22Rv1 (cell line): ENCODE data around the gene RNF223.
A peak's percentile ranks its signal among the peaks of the same experiment; 100 is the strongest.

Experiments
- H3K27ac ChIP-seq: fragments of 450-650 bp; 2 replicates; pipeline ENCODE4 v1.5.1; 2017
- CTCF ChIP-seq: fragments of 450-650 bp; IDR thresholded peaks from 2 replicates; pipeline ENCODE4 v1.5.1; 2017; ENCODE audit warnings: mild to moderate bottlenecking
- ZFX ChIP-seq: fragments of 450-650 bp; IDR thresholded peaks from 2 replicates; pipeline ENCODE4 v1.6.1; 2017; ENCODE audit warnings: antibody characterized with exemption, borderline replicate concordance

RNF223 gene

GRCh38 chr1:1071486-1072298, 2.4 kb downstream of the RNF223 start:
- H3K27ac ChIP-seq = no peak overlapping the region
- no peak for TF ChIP-seq ZFX
- TF ChIP-seq CTCF = no peak

- TF ChIP-seq ZFX (no peak), CTCF (no peak)
- H3K27ac ChIP-seq = peak overlapping the region; percentile 91
Measured at GRCh38 chr1:1069711-1070676, 4.1 kb downstream of the RNF223 start.

- peak overlapping the region; percentile 91 for H3K27ac ChIP-seq
- TF ChIP-seq CTCF (no peak), ZFX (no peak)
Measured at GRCh38 chr1:1069056-1069710, 4.9 kb downstream of the RNF223 start.

- H3K27ac ChIP-seq = peak overlapping the region; percentile 91
- no peak for TF ChIP-seq ZFX
Measured at GRCh38 chr1:1068517-1069055, 5.5 kb downstream of the RNF223 start.

GRCh38 chr1:1067860-1068516, 6.1 kb downstream of the RNF223 start:
- TF ChIP-seq CTCF (no peak), ZFX (no peak)
- H3K27ac ChIP-seq = peak overlapping the region; percentile 91

- TF ChIP-seq ZFX (no peak), CTCF (no peak)
- H3K27ac ChIP-seq = peak overlapping the region; percentile 91
Measured at GRCh38 chr1:1067284-1067859, 6.7 kb downstream of the RNF223 start.
